Tibial nerve (tissue), 4 donors: ENCODE results near the gene WDR37.

Source experiments
- CTCF ChIP-seq, 5 experiments: fragments of 200-600 bp in 3 of 5; fragments of 450-650 bp in 2 of 5; sonication (generic) in 3 of 5; IDR thresholded peaks; one replicate each; pipeline ENCODE4 v1.5.1; 2016 to 2019; ENCODE audit warnings: antibody characterized with exemption in 5 of 5, mild to moderate bottlenecking in 3 of 5, moderate library complexity in 2 of 5
- EP300 ChIP-seq, 2 donors: sonication (generic); formaldehyde crosslinking; IDR thresholded peaks; one replicate each; pipeline ENCODE4 v1.6.1; 2017; ENCODE audit warnings: antibody characterized with exemption in 2 of 2, mild to moderate bottlenecking in 1 of 2
- POLR2A ChIP-seq, 2 donors: fragments of 450-650 bp; IDR thresholded peaks; one replicate each; pipeline ENCODE4 v1.6.1; 2017; ENCODE audit warnings: antibody characterized with exemption in 2 of 2, mild to moderate bottlenecking in 2 of 2, moderate library complexity in 2 of 2

- TF ChIP-seq CTCF (IDR thresholded peaks at IDR 0.05) (no peak), POLR2A (IDR thresholded peaks at IDR 0.05) (no peak), EP300 (IDR thresholded peaks at IDR 0.05) (no peak)
Measured at GRCh38 chr10:1141701-1142100, 85.5 kb downstream of the WDR37 start.
